Panc1 (cell line): ENCODE measurements around the gene TMC3.

ENCODE experiments used
- POLR2AphosphoS5 ChIP-seq: IDR thresholded peaks from 2 replicates; pipeline ENCODE4 v1.6.1; 2012; ENCODE audit warnings: mild to moderate bottlenecking, low read depth, low read length, moderate library complexity
- SIN3A ChIP-seq: IDR thresholded peaks from 2 replicates; pipeline ENCODE4 v1.6.1; 2012; ENCODE audit warnings: low read depth, mild to moderate bottlenecking, low read length, moderate library complexity, borderline replicate concordance; ENCODE audit not compliant: insufficient read depth
- TCF7L2 ChIP-seq: IDR thresholded peaks from 2 replicates; pipeline ENCODE4 v1.6.1; 2011; ENCODE audit warnings: mild to moderate bottlenecking, low read depth, low read length, inconsistent platforms
- TF ChIP-seq, protein P1 (sequence below): fragments of 450-650 bp; IDR thresholded peaks from 2 replicates; pipeline ENCODE4 v1.5.1; 2017; ENCODE audit warnings: mild to moderate bottlenecking

DNA sequence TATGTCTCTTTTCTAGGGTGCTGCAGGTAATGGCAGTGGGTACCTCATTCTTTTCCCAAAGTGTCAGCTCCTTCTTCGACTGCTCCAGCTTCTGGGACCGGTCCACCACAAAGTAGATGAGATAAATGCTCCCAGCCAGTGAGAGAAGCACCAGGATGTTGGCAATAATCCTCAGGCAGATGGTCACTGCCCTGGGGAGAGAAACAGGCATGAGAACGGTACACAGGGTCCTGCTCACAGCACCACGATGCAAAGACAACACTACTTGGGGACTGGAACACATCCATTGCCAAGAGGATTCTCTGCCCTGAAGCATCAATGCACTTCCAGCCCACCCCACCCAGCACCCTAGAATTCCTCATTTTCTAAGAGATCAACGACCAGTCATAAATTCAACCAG is 22.4 kb downstream of the TMC3 start:
- no peak for TF ChIP-seq POLR2AphosphoS5
- TF ChIP-seq, protein P1, sequence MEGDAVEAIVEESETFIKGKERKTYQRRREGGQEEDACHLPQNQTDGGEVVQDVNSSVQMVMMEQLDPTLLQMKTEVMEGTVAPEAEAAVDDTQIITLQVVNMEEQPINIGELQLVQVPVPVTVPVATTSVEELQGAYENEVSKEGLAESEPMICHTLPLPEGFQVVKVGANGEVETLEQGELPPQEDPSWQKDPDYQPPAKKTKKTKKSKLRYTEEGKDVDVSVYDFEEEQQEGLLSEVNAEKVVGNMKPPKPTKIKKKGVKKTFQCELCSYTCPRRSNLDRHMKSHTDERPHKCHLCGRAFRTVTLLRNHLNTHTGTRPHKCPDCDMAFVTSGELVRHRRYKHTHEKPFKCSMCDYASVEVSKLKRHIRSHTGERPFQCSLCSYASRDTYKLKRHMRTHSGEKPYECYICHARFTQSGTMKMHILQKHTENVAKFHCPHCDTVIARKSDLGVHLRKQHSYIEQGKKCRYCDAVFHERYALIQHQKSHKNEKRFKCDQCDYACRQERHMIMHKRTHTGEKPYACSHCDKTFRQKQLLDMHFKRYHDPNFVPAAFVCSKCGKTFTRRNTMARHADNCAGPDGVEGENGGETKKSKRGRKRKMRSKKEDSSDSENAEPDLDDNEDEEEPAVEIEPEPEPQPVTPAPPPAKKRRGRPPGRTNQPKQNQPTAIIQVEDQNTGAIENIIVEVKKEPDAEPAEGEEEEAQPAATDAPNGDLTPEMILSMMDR = no peak
- TF ChIP-seq TCF7L2 = no peak
- TF ChIP-seq SIN3A = no peak
